H9 (cell line): ENCODE data around the gene KIAA0513. TPM values are rescaled to one million over a fixed set of nuclear protein-coding genes. Genes with fewer than 3 reads are reported as not detected.

Experiments
- DNase-seq: peaks from one replicate; pipeline ENCODE4 v3.0.0-alpha.2; 2017
- H2AFZ ChIP-seq: one replicate; pipeline ENCODE4 v1.6.1; 2013; ENCODE audit warnings: mild to moderate bottlenecking, low read length, control low read depth, moderate library complexity
- H2AK5ac ChIP-seq: 2 replicates; pipeline ENCODE4 v1.6.1; 2013; ENCODE audit warnings: low read length, control low read depth, mixed read lengths; ENCODE audit not compliant: insufficient read length
- H2BK120ac ChIP-seq: one replicate; pipeline ENCODE4 v1.6.1; 2013; ENCODE audit warnings: low read depth, mild to moderate bottlenecking, low read length, control low read depth, inconsistent platforms; ENCODE audit not compliant: poor library complexity, severe bottlenecking
- H2BK12ac ChIP-seq: 2 replicates; pipeline ENCODE4 v1.6.1; 2013; ENCODE audit warnings: low read length, control low read depth, mixed read lengths, low read depth; ENCODE audit not compliant: insufficient read length
- H2BK15ac ChIP-seq: 2 replicates; pipeline ENCODE4 v1.6.1; 2013; ENCODE audit warnings: low read depth, low read length, control low read depth
- H2BK20ac ChIP-seq: one replicate; pipeline ENCODE4 v1.6.1; 2013; ENCODE audit warnings: low read depth, mild to moderate bottlenecking, low read length, control low read depth, inconsistent platforms; ENCODE audit not compliant: poor library complexity, severe bottlenecking
- H2BK5ac ChIP-seq: 2 replicates; pipeline ENCODE4 v1.6.1; 2013; ENCODE audit warnings: low read length, control low read depth, mixed read lengths; ENCODE audit not compliant: insufficient read length
- H3K14ac ChIP-seq: 2 replicates; pipeline ENCODE4 v1.6.1; 2013; ENCODE audit warnings: low read length, control low read depth; ENCODE audit not compliant: insufficient read depth
- H3K18ac ChIP-seq: 2 replicates; pipeline ENCODE4 v1.6.1; 2013; ENCODE audit warnings: low read depth, mild to moderate bottlenecking, mixed read lengths, low read length, control low read depth; ENCODE audit not compliant: insufficient read length
- H3K23ac ChIP-seq: 2 replicates; pipeline ENCODE4 v1.6.1; 2013; ENCODE audit warnings: low read length, control low read depth, mixed read lengths, low read depth; ENCODE audit not compliant: insufficient read length
- H3K23me2 ChIP-seq: 2 replicates; pipeline ENCODE4 v1.6.1; 2013; ENCODE audit warnings: low read depth, mild to moderate bottlenecking, mixed read lengths, low read length, control low read depth; ENCODE audit not compliant: insufficient read length, poor library complexity, severe bottlenecking
- H3K27ac ChIP-seq: 2 replicates; pipeline ENCODE4 v1.5.1; 2013; ENCODE audit warnings: low read length, control low read depth, mixed read lengths, low read depth; ENCODE audit not compliant: insufficient read length
- H3K27me3 ChIP-seq: 2 replicates; pipeline ENCODE4 v1.6.1; 2013; ENCODE audit warnings: low read length, control low read depth, inconsistent platforms; ENCODE audit not compliant: insufficient read depth
- H3K4ac ChIP-seq: 2 replicates; pipeline ENCODE4 v1.6.1; 2013; ENCODE audit warnings: low read depth, mild to moderate bottlenecking, control low read depth, inconsistent platforms, low read length, moderate library complexity
- H3K4me1 ChIP-seq: 2 replicates; pipeline ENCODE4 v1.6.1; 2013; ENCODE audit warnings: low read length, control low read depth, inconsistent platforms; ENCODE audit not compliant: insufficient read depth
- H3K4me2 ChIP-seq: 2 replicates; pipeline ENCODE4 v1.6.1; 2013; ENCODE audit warnings: low read length, control low read depth, mixed read lengths; ENCODE audit not compliant: insufficient read length, insufficient read depth
- H3K56ac ChIP-seq: 2 replicates; pipeline ENCODE4 v1.6.1; 2013; ENCODE audit warnings: low read depth, mild to moderate bottlenecking, mixed read lengths, low read length, control low read depth; ENCODE audit not compliant: insufficient read length
- H3K79me1 ChIP-seq: 2 replicates; pipeline ENCODE4 v1.6.1; 2013; ENCODE audit warnings: low read depth, mild to moderate bottlenecking, moderate library complexity, low read length, control low read depth, inconsistent platforms; ENCODE audit not compliant: insufficient read depth, poor library complexity, severe bottlenecking
- H3K79me2 ChIP-seq: 2 replicates; pipeline ENCODE4 v1.6.1; 2013; ENCODE audit warnings: low read length, control low read depth, inconsistent platforms; ENCODE audit not compliant: insufficient read depth
- H3K9ac ChIP-seq: 2 replicates; pipeline ENCODE4 v1.6.1; 2013; ENCODE audit warnings: low read length, control low read depth, mixed read lengths; ENCODE audit not compliant: insufficient read length; ENCODE audit errors: extremely low read depth
- H3K9me3 ChIP-seq: one replicate; pipeline ENCODE4 v1.6.1; 2013; ENCODE audit warnings: low read depth, low read length, inconsistent platforms; ENCODE audit not compliant: control insufficient read depth
- H3T11ph ChIP-seq: one replicate; pipeline ENCODE4 v1.6.1; 2013; ENCODE audit warnings: mild to moderate bottlenecking, low read length, control low read depth, inconsistent platforms
- H4K20me1 ChIP-seq: one replicate; pipeline ENCODE4 v1.6.1; 2013; ENCODE audit not compliant: control insufficient read depth, insufficient read length, insufficient read depth
- H4K5ac ChIP-seq: 2 replicates; pipeline ENCODE4 v1.6.1; 2013; ENCODE audit warnings: low read depth, mild to moderate bottlenecking, mixed read lengths, low read length, control low read depth; ENCODE audit not compliant: insufficient read length
- H4K8ac ChIP-seq: replicated peaks from 2 replicates; pipeline ENCODE4 v1.6.1; 2013; ENCODE audit warnings: low read length, control low read depth, mixed read lengths, low read depth; ENCODE audit not compliant: insufficient read length
- H4K91ac ChIP-seq: 2 replicates; pipeline ENCODE4 v1.6.1; 2013; ENCODE audit warnings: low read depth, mild to moderate bottlenecking, moderate library complexity, mixed read lengths, low read length, control low read depth; ENCODE audit not compliant: insufficient read length
- H3K27ac Mint-ChIP-seq, 3 experiments: 2 replicates in 2 of 3; 3 replicates in 1 of 3; pipeline ENCODE4 v1.8.0; 2020 to 2021; ENCODE audit warnings: mixed read lengths in 3 of 3, mild to moderate bottlenecking in 1 of 3, moderate library complexity in 1 of 3
- H3K27me3 Mint-ChIP-seq: 2 replicates; pipeline ENCODE4 v1.8.0; 2021; ENCODE audit warnings: low read depth, mild to moderate bottlenecking, moderate library complexity, mixed read lengths
- H3K36me3 Mint-ChIP-seq, 3 experiments: 2 replicates in 2 of 3; 3 replicates in 1 of 3; pipeline ENCODE4 v1.8.0; 2020 to 2021; ENCODE audit warnings: low read depth in 3 of 3, mixed read lengths in 3 of 3; ENCODE audit not compliant: insufficient read depth in 1 of 3
- H3K4me1 Mint-ChIP-seq, 2 experiments: 2 replicates each; pipeline ENCODE4 v1.8.0; 2020; ENCODE audit warnings: mixed read lengths in 2 of 2
- H3K4me3 Mint-ChIP-seq, 2 experiments: 2 replicates in 1 of 2; 3 replicates in 1 of 2; pipeline ENCODE4 v1.8.0; 2020 to 2021; ENCODE audit warnings: mild to moderate bottlenecking in 2 of 2, mixed read lengths in 2 of 2, moderate library complexity in 1 of 2
- H3K9me3 Mint-ChIP-seq, 2 experiments: 2 replicates in 1 of 2; 3 replicates in 1 of 2; pipeline ENCODE4 v1.8.0; 2020; ENCODE audit warnings: mild to moderate bottlenecking in 2 of 2, mixed read lengths in 2 of 2, moderate library complexity in 1 of 2
- CTCF ChIP-seq: fragments of 200-600 bp; sonication (generic); conservative IDR thresholded peaks from 3 replicates; pipeline ENCODE4 v1.8.0; 2021; ENCODE audit warnings: antibody characterized with exemption, mild to moderate bottlenecking
- WGBS: extraction: QIAGEN DNeasy Blood & Tissue Kit; methylation state at CpG from one replicate; pipeline ENCODE4 v1.1.7; 2013; ENCODE audit warnings: missing lambda C conversion rate, low lambda C conversion rate, mixed read lengths; ENCODE audit not compliant: insufficient read length; ENCODE audit errors: extremely low coverage; 5-methylcytosine and 5-hydroxymethylcytosine counted together
- total RNA-seq: library from RNA; stranded (reverse); gene quantifications from 2 replicates; pipeline ENCODE4 v1.2.1, GENCODE V29; 2021

KIAA0513 gene
- total RNA-seq, 1 experiment from 2014 or later: 4.7 TPM

DNA sequence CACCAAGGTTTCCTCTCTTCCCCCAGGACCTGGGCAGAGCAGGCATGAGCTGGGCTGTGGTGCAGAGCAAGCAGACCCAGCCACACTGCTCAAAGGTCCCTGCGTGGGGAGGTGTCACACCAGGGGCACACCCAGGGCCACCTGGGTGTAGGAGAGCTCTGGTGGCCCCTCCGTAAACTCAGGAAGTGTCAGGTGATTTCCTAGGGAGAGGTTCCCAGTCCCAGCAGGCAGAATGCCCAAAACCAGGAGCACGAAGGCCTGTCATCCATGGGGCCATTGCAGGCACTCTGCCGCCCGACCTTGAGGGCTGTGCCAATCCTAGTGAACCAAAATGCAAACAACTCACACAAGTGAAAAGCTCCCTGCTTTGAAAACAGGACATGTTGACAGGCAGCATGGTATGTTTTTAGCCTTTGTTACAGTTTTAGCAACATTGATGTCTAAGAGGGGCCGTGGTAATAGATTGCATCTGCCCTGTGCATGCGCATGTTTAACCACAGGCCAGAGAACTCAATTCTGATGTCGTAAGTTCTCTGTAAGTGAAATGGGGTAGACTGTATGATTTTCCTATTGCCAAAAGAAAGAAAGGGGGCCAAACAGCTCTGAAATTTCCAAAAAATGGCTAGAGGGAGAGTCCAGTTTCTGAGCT is 63.4 kb downstream of the KIAA0513 start:
- no peak overlapping the region for H3K9ac ChIP-seq
- DNase-seq: no peak
- no peak overlapping the region for H3K4me3 Mint-ChIP-seq
- no peak overlapping the region for H2BK5ac ChIP-seq
- no peaks in the 10 kb centered on the region for H3K79me1 ChIP-seq
- H3K27me3 ChIP-seq: no peaks in the 10 kb centered on the region; the same call in 1 of the 2 replicates
- peaks cover 56% of the 10 kb centered on the region for H3K27me3 Mint-ChIP-seq
- no peak overlapping the region for H3K27ac Mint-ChIP-seq
- no peak overlapping the region for H4K5ac ChIP-seq
- no peaks in the 10 kb centered on the region for H4K20me1 ChIP-seq
- no peak overlapping the region for H2AK5ac ChIP-seq
- peaks cover 12 to 13% of the 10 kb centered on the region in 2 experiments for H3K4me1 Mint-ChIP-seq
- H3K23me2 ChIP-seq: no peaks in the 10 kb centered on the region
- H2AFZ ChIP-seq: no peak overlapping the region
- H3K18ac ChIP-seq: no peak overlapping the region
- no peak overlapping the region; the same call in 1 of the 2 replicates for H3K14ac ChIP-seq
- H3K4me2 ChIP-seq: no peak overlapping the region
- no peak overlapping the region for H3K23ac ChIP-seq
- H2BK12ac ChIP-seq: no peak overlapping the region
- no peak overlapping the region for H2BK15ac ChIP-seq
- no peaks in the 10 kb centered on the region for H3K9me3 ChIP-seq
- no peak overlapping the region for H2BK20ac ChIP-seq
- no CpG with 5 or more reads among the region's 8 CpGs for WGBS
- H3K4me1 ChIP-seq: no peaks in the 10 kb centered on the region
- no peaks in the 10 kb centered on the region for H3K79me2 ChIP-seq
- H3T11ph ChIP-seq: no peak overlapping the region
- H3K36me3 Mint-ChIP-seq: no peaks in the 10 kb centered on the region
- no peak overlapping the region for H3K56ac ChIP-seq
- H4K91ac ChIP-seq: no peak overlapping the region
- H3K4ac ChIP-seq: no peak overlapping the region
- no peaks in the 10 kb centered on the region for H3K9me3 Mint-ChIP-seq
- H3K27ac ChIP-seq: no peak overlapping the region
- no peak overlapping the region for H4K8ac ChIP-seq
- H2BK120ac ChIP-seq: no peak overlapping the region
- TF ChIP-seq CTCF: no peak
